ENCODE results near the gene POU4F3.

The POU4F3 gene

GRCh38 chr5:146365618-146366017, 27.0 kb downstream of the POU4F3 start:
- no peak overlapping the region; the same call in 1 of the 2 replicates for H3K4me3 ChIP-seq (ENCODE audit: low read length)
- H3K27ac ChIP-seq (ENCODE audit: low read length): no peak overlapping the region
- no peak overlapping the region for H3K9ac ChIP-seq (ENCODE audit: low read depth, low read length)
- H3K27me3 ChIP-seq (ENCODE audit: insufficient read depth, low read length): 0 out of 2 replicates have a peak, but pooled peaks cover 2% of the 10 kb centered on the region
- H3K4me1 ChIP-seq (ENCODE audit: insufficient read depth, low read length): peaks cover 12% of the 10 kb centered on the region; the same call in 1 of the 2 replicates
- H3K9me3 ChIP-seq (ENCODE audit: insufficient read depth, low read depth, low read length): no peaks in the 10 kb centered on the region
- H3K36me3 ChIP-seq (ENCODE audit: insufficient read depth, low read depth, low read length): no peaks in the 10 kb centered on the region

DNA sequence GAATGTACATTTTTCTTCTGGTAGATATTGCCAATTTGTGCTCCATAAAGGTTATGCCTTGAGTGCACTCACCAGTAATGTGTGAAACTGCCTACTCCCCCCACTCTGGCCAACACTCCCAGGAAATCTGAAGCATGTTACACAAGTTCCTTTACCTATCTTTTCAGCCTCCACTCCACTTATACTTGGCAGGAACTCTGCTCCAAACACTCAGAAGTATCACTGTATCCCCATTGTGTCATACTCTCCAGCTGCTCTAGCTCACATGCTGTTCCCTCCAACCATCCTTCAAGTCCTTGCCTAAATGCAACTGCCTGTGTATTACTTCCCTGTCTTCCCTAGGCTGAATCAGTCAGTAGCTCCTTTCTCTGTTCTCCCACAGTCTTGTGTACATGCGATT, 28.3 kb downstream of the POU4F3 start:
- 0 out of 2 replicates have a peak, but pooled peaks cover 3% of the 10 kb centered on the region for H3K27me3 ChIP-seq (ENCODE audit: insufficient read depth, low read length)
- no peak overlapping the region for H3K9ac ChIP-seq (ENCODE audit: low read depth, low read length)
- H3K4me3 ChIP-seq (ENCODE audit: low read length): no peak overlapping the region
- no peaks in the 10 kb centered on the region for H3K9me3 ChIP-seq (ENCODE audit: insufficient read depth, low read depth, low read length)
- H3K27ac ChIP-seq (ENCODE audit: low read length): no peak overlapping the region
- H3K4me1 ChIP-seq (ENCODE audit: insufficient read depth, low read length): peaks cover 12% of the 10 kb centered on the region; the same call in 1 of the 2 replicates
- no peaks in the 10 kb centered on the region for H3K36me3 ChIP-seq (ENCODE audit: insufficient read depth, low read depth, low read length)

DNA sequence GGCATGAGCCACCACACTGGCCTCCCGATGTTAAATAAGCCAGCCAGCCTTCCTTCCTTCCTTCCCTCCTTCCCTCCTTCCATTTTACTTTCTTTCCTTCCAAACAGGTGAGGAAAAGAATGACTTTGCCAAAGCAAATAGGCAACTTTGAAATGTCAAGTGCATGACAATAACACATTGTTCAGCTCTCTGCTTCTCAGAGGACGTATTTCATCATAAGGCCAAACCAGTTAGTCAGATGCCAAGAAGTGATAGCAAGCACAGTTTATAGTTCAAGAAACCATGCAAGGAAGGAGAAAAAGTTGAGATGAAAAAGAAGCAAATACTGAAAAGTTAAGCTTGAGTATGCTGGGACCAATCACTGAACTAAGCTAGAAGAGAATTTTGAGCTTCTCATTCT, 29.5 kb downstream of the POU4F3 start:
- Histone ChIP-seq H3K9ac (ENCODE audit: low read depth, low read length) (no peak overlapping the region), H3K4me1 (ENCODE audit: insufficient read depth, low read length) (peaks cover 12% of the 10 kb centered on the region; the same call in 1 of the 2 replicates), H3K4me3 (ENCODE audit: low read length) (no peak overlapping the region), H3K27ac (ENCODE audit: low read length) (no peak overlapping the region), H3K36me3 (ENCODE audit: insufficient read depth, low read depth, low read length) (no peaks in the 10 kb centered on the region), H3K27me3 (ENCODE audit: insufficient read depth, low read length) (0 out of 2 replicates have a peak, but pooled peaks cover 3% of the 10 kb centered on the region), H3K9me3 (ENCODE audit: insufficient read depth, low read depth, low read length) (no peaks in the 10 kb centered on the region)

DNA sequence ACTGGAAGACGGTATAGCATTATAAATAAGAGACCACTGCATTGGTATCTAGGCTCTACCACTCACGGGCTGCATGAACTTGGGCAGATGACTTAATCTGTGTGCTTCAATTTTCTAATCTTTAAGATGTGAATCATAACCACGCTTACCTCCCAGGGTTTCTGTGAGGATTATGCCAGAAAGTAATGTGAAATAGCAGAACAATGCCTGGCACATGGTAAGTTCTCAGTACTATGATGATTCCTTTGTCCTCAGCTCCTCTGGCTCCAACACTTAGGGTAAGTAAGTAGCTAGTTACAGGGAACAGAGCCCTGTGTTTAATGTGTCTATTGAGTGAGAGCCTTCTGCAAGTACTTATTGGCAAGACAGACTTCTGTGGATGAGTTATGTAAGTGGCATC, 31.1 kb downstream of the POU4F3 start:
- Histone ChIP-seq H3K4me3 (ENCODE audit: low read length) (no peak overlapping the region), H3K9me3 (ENCODE audit: insufficient read depth, low read depth, low read length) (no peaks in the 10 kb centered on the region), H3K27ac (ENCODE audit: low read length) (no peak overlapping the region), H3K27me3 (ENCODE audit: insufficient read depth, low read length) (0 out of 2 replicates have a peak, but pooled peaks cover 3% of the 10 kb centered on the region), H3K9ac (ENCODE audit: low read depth, low read length) (no peak overlapping the region), H3K36me3 (ENCODE audit: insufficient read depth, low read depth, low read length) (no peaks in the 10 kb centered on the region), H3K4me1 (ENCODE audit: insufficient read depth, low read length) (peaks cover 12% of the 10 kb centered on the region; the same call in 1 of the 2 replicates)

DNA sequence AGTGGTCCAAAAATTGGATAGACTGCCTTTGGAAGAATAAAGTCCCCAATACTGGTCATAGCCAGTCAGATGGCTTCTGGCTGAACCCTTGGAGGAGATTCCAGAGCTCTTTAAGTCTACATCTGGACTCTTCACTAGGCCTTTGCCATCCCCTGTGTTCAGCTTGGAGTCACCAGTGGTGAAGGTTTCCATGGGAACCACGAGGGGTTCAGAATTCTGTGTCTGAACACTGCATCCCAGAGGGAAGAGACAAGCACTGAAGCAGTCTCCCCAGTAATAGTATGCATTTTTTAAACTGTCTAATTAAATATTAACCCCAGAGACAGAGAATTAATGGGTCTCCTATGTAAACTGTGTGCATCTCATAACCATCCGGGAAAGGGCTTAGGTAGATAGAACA, 38.2 kb downstream of the POU4F3 start:
- no peaks in the 10 kb centered on the region for H3K9me3 ChIP-seq (ENCODE audit: insufficient read depth, low read depth, low read length)
- no peaks in the 10 kb centered on the region for H3K36me3 ChIP-seq (ENCODE audit: insufficient read depth, low read depth, low read length)
- H3K4me3 ChIP-seq (ENCODE audit: low read length): no peak overlapping the region
- no peak overlapping the region for H3K9ac ChIP-seq (ENCODE audit: low read depth, low read length)
- no peak overlapping the region for H3K27ac ChIP-seq (ENCODE audit: low read length)
- H3K27me3 ChIP-seq (ENCODE audit: insufficient read depth, low read length): no peaks in the 10 kb centered on the region
- no peaks in the 10 kb centered on the region for H3K4me1 ChIP-seq (ENCODE audit: insufficient read depth, low read length)

DNA sequence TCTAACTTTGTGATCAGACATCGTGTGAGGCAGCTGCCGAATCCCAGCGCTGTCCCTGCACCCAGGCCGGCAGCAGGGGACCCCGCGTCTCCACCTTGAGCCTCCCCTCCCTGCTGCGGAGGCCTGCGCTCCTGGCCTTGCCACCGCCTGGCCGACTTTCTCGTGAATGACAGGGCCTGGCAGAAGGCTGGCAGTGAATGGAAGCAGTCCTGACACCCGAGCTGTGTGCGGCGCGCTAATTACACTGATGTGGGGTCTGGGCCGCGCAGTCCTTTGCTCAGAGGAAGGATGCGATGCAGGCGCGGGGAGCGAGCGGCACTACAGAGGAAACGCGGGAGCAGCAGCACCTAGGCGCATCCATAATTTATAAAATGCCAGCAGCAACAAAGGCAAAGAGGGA, 40.3 kb downstream of the POU4F3 start:
- H3K36me3 ChIP-seq (ENCODE audit: insufficient read depth, low read depth, low read length): no peaks in the 10 kb centered on the region
- no peaks in the 10 kb centered on the region for H3K4me1 ChIP-seq (ENCODE audit: insufficient read depth, low read length)
- no peak overlapping the region for H3K27ac ChIP-seq (ENCODE audit: low read length)
- H3K4me3 ChIP-seq (ENCODE audit: low read length): no peak overlapping the region
- H3K9me3 ChIP-seq (ENCODE audit: insufficient read depth, low read depth, low read length): no peaks in the 10 kb centered on the region
- no peaks in the 10 kb centered on the region for H3K27me3 ChIP-seq (ENCODE audit: insufficient read depth, low read length)
- no peak overlapping the region for H3K9ac ChIP-seq (ENCODE audit: low read depth, low read length)

- Histone ChIP-seq H3K4me3 (ENCODE audit: low read length) (no peak overlapping the region), H3K27ac (ENCODE audit: low read length) (no peak overlapping the region), H3K36me3 (ENCODE audit: insufficient read depth, low read depth, low read length) (no peaks in the 10 kb centered on the region), H3K9me3 (ENCODE audit: insufficient read depth, low read depth, low read length) (no peaks in the 10 kb centered on the region), H3K9ac (ENCODE audit: low read depth, low read length) (no peak overlapping the region), H3K4me1 (ENCODE audit: insufficient read depth, low read length) (no peaks in the 10 kb centered on the region), H3K27me3 (ENCODE audit: insufficient read depth, low read length) (no peaks in the 10 kb centered on the region)
These were observed 42.1 kb downstream of the POU4F3 start for GRCh38 chr5:146380714-146381113.

DNA sequence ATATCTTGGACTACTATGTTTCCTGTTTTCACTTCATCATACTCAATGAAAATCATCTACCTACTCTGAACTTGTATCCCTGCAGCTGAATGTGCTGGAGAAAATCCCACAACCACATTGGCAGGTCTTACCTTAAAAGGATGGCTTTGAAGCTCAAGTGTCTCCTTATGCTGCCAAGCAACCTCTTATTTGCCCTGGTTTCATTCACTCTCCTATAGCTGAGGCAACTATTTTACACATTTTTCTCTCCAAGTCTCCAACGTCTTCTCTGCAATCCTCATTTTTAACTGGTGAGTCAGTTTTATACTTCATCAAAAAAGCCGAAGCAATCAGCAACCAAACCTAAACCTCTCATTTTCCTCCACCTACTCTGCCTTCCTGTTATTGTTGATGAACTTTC, 49.7 kb downstream of the POU4F3 start:
- H3K27me3 ChIP-seq (ENCODE audit: insufficient read depth, low read length): peaks cover 15% of the 10 kb centered on the region; the same call in 1 of the 2 replicates
- no peaks in the 10 kb centered on the region for H3K9me3 ChIP-seq (ENCODE audit: insufficient read depth, low read depth, low read length)
- H3K36me3 ChIP-seq (ENCODE audit: insufficient read depth, low read depth, low read length): no peaks in the 10 kb centered on the region
- no peak overlapping the region for H3K27ac ChIP-seq (ENCODE audit: low read length)
- H3K4me3 ChIP-seq (ENCODE audit: low read length): no peak overlapping the region
- no peak overlapping the region for H3K9ac ChIP-seq (ENCODE audit: low read depth, low read length)
- no peaks in the 10 kb centered on the region for H3K4me1 ChIP-seq (ENCODE audit: insufficient read depth, low read length)

DNA sequence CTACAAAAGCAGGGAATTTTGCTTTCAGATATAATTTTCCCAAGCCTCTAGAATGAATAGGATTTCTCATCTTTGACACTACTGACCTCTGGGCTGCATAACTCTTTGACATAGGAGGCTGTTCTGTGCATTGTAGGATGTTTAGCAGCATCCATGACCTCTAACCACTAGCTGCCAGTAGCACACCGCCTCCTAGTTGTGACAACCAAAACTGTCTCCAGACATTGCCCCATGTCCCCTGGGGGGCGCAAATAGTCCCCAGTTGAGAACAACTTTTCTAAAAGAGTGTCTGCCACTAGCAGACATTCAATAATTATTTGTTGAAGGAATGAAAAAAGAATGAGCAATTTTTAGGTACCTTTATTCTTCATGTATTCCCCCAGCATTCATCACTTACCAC, 51.8 kb downstream of the POU4F3 start:
- no peaks in the 10 kb centered on the region for H3K36me3 ChIP-seq (ENCODE audit: insufficient read depth, low read depth, low read length)
- no peak overlapping the region for H3K4me3 ChIP-seq (ENCODE audit: low read length)
- no peaks in the 10 kb centered on the region for H3K4me1 ChIP-seq (ENCODE audit: insufficient read depth, low read length)
- no peak overlapping the region for H3K27ac ChIP-seq (ENCODE audit: low read length)
- no peaks in the 10 kb centered on the region for H3K9me3 ChIP-seq (ENCODE audit: insufficient read depth, low read depth, low read length)
- H3K27me3 ChIP-seq (ENCODE audit: insufficient read depth, low read length): peaks cover 15% of the 10 kb centered on the region; the same call in 1 of the 2 replicates
- no peak overlapping the region for H3K9ac ChIP-seq (ENCODE audit: low read depth, low read length)

Measured in iPS-20b (cell line).